ENCODE results near the gene IFNA7. TPM values are rescaled to one million over a fixed set of nuclear protein-coding genes. Genes with fewer than 3 reads are reported as not detected.
"Not testable (repeated sequence)": the region's sequence is repeated elsewhere in the genome, so short reads cannot be mapped to it uniquely, and the experiment has no call there.

Gene IFNA7
- total RNA-seq (2021; ENCODE audit: unreplicated experiment) (not detected), Bru-seq, nascent RNA (not detected), BruChase-seq, experiment 1, labeled RNA remaining after a 6-hour chase (not detected), BruChase-seq, experiment 2, labeled RNA remaining after a 2-hour chase (not detected)
- polyA plus RNA-seq (2012): not detected in 2 replicates
- long read RNA-seq: 0 reads

DNA sequence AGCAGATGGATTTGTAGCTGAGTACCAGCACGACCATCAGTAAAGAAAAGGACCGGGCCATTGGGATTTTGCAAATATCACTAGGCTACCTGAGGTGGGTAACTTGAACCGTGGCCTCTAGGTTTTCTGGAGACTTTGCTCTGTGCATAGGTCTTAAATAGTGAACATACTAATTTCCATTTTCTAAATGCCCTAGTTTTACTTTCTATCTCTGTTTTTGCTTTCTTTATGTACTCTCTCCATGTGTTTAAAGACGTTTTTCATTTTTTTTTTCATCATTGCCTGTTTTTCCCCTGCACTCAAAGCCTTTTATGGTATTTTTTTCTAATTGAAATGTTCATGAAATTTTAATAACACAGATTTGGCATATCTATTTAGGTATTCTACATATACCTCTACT lies at the start of gene IFNA7:
Gene IFNA7 (minus strand): TSS at position 101 of the 400 bp plus-strand sequence. CDS start 40 bp downstream, at position 61.
- RAD21 ChIA-PET (ENCODE audit: low non-redundant PET in 1 of 2, low total read pairs in 2 of 2, uncharacterized antibody in 2 of 2, unreplicated experiment in 2 of 2): not testable (repeated sequence)

DNA sequence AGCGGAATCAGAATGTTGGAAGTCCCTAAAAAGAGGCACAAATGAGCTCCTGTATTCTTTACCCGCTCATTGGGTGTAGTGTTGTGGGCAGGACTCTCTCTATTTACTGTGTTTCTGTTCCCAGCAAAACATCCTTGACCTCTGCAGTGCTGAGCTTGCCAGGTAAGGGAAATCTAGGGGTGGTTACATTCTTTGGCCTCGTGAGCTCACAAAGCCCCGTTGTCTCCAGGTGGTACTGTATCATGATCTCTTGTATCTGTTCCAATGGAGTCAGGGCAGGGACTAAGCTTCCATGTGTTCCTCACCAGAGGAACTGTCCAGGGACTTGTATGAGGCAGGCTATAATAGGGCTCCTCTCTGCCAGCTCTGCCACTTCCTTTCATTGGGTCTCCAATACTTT lies 49.6 kb upstream of the IFNA7 start:
- Histone ChIP-seq H3K4me1 (ENCODE audit: control insufficient read depth in 1 of 2, insufficient read depth in 2 of 2, low read length in 2 of 2) (peaks cover 0 to 4% of the 10 kb centered on the region in 2 experiments; a peak in 1 of 4 replicates), H3K79me2 (ENCODE audit: insufficient read depth, low read length) (no peaks in the 10 kb centered on the region), H3K4me3 (replicated peaks in 1 of 2; ENCODE audit: low read depth in 1 of 2, low read length in 2 of 2) (no peak overlapping the region), H2AFZ (ENCODE audit: low read depth, low read length, poor library complexity, severe bottlenecking) (no peak overlapping the region), H4K20me1 (ENCODE audit: insufficient read depth) (no peaks in the 10 kb centered on the region), H3K36me3 (ENCODE audit: control insufficient read depth in 1 of 2, insufficient read depth in 2 of 2, low read length in 2 of 2) (no peaks in the 10 kb centered on the region), H3K9me2 (ENCODE audit: insufficient read depth) (no peaks in the 10 kb centered on the region), H3K4me2 (ENCODE audit: low read length) (no peak overlapping the region), H3K27ac (ENCODE audit: low read depth, low read length) (no peak overlapping the region), H3K27me3 (ENCODE audit: insufficient read depth, low read length) (no peaks in the 10 kb centered on the region), H3K9me3 (ENCODE audit: control insufficient read depth in 1 of 2, insufficient read depth in 1 of 2, low read depth in 1 of 2, low read length in 2 of 2) (no peaks in the 10 kb centered on the region), H3K9ac (ENCODE audit: low read length) (no peak overlapping the region)
- DNase-seq (ENCODE audit: low read depth, low spot score) (no peak), ATAC-seq (no peak)
- ChIA-PET RAD21 (ENCODE audit: low non-redundant PET in 1 of 2, low total read pairs in 2 of 2, uncharacterized antibody in 2 of 2, unreplicated experiment in 2 of 2) (interaction anchor here in 1 of 2 experiments (1.2 kb wide), 1 partner anchor 204 kb away, joined by 4 read pairs; no protein-coding TSS in a partner anchor), CTCF (interaction anchor here (0.7 to 2.9 kb wide), 6 partner anchors 39 to 204 kb away, joined by 3 to 21 read pairs (median 10); no protein-coding TSS in a partner anchor), POLR2A (interaction anchor here (1.2 kb wide), 1 partner anchor 16 kb away, joined by 3 read pairs; no protein-coding TSS in a partner anchor)
- intact Hi-C loops (cut with micrococcal nuclease): loop anchor here (5.0 kb wide), 1 partner anchor 256 kb away; no protein-coding TSS in a partner anchor
- no TSS peak for BruUV-seq (replicated peaks)
- TF ChIP-seq ZNF274 (IDR thresholded peaks at IDR 0.05; ENCODE audit: low read depth, low read length) (no peak), SIN3A (IDR thresholded peaks at IDR 0.05; ENCODE audit: low read depth) (no peak), EZH2 (IDR thresholded peaks at IDR 0.05) (no peak), RAD21 (IDR thresholded peaks at IDR 0.05; ENCODE audit: low read depth) (no peak), SP1 (IDR thresholded peaks at IDR 0.05; ENCODE audit: low read depth) (no peak), CEBPB (IDR thresholded peaks at IDR 0.05; ENCODE audit: low read depth) (no peak), ELF1 (IDR thresholded peaks at IDR 0.05; ENCODE audit: borderline replicate concordance, low read depth) (no peak), TCF7L2 (IDR thresholded peaks at IDR 0.05; ENCODE audit: borderline replicate concordance, extremely low read depth, insufficient read depth, insufficient read length) (no peak), JUND (IDR thresholded peaks at IDR 0.05) (no peak), EGR1 (IDR thresholded peaks at IDR 0.05; ENCODE audit: low read depth) (no peak), EZH2phosphoT487 (IDR thresholded peaks at IDR 0.05; ENCODE audit: borderline replicate concordance) (no peak), CBX3 (IDR thresholded peaks at IDR 0.05; ENCODE audit: low read depth) (no peak)
- TF ChIP-seq, protein P1, sequence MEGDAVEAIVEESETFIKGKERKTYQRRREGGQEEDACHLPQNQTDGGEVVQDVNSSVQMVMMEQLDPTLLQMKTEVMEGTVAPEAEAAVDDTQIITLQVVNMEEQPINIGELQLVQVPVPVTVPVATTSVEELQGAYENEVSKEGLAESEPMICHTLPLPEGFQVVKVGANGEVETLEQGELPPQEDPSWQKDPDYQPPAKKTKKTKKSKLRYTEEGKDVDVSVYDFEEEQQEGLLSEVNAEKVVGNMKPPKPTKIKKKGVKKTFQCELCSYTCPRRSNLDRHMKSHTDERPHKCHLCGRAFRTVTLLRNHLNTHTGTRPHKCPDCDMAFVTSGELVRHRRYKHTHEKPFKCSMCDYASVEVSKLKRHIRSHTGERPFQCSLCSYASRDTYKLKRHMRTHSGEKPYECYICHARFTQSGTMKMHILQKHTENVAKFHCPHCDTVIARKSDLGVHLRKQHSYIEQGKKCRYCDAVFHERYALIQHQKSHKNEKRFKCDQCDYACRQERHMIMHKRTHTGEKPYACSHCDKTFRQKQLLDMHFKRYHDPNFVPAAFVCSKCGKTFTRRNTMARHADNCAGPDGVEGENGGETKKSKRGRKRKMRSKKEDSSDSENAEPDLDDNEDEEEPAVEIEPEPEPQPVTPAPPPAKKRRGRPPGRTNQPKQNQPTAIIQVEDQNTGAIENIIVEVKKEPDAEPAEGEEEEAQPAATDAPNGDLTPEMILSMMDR (IDR thresholded peaks at IDR 0.05 in 2 of 3, conservative IDR thresholded peaks at IDR 0.05 in 1 of 3; ENCODE audit: borderline replicate concordance in 1 of 3, insufficient read depth in 1 of 3, low read depth in 2 of 3, low read length in 2 of 3): no peak
- TF ChIP-seq, protein P2, sequence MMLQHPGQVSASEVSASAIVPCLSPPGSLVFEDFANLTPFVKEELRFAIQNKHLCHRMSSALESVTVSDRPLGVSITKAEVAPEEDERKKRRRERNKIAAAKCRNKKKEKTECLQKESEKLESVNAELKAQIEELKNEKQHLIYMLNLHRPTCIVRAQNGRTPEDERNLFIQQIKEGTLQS (IDR thresholded peaks at IDR 0.05): no peak
- TF ChIP-seq, protein P3, sequence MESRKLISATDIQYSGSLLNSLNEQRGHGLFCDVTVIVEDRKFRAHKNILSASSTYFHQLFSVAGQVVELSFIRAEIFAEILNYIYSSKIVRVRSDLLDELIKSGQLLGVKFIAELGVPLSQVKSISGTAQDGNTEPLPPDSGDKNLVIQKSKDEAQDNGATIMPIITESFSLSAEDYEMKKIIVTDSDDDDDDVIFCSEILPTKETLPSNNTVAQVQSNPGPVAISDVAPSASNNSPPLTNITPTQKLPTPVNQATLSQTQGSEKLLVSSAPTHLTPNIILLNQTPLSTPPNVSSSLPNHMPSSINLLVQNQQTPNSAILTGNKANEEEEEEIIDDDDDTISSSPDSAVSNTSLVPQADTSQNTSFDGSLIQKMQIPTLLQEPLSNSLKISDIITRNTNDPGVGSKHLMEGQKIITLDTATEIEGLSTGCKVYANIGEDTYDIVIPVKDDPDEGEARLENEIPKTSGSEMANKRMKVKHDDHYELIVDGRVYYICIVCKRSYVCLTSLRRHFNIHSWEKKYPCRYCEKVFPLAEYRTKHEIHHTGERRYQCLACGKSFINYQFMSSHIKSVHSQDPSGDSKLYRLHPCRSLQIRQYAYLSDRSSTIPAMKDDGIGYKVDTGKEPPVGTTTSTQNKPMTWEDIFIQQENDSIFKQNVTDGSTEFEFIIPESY (IDR thresholded peaks at IDR 0.05; ENCODE audit: extremely low read depth, insufficient replicate concordance, low read length): no peak

More for the DNA sequence above, at the start of gene IFNA7:
- H2AFZ ChIP-seq (ENCODE audit: low read depth, low read length, poor library complexity, severe bottlenecking); H3K27ac ChIP-seq (ENCODE audit: low read depth, low read length); H3K9ac ChIP-seq (ENCODE audit: low read length); BruUV-seq (replicated peaks); H3K9me3 ChIP-seq (ENCODE audit: control insufficient read depth in 1 of 2, insufficient read depth in 1 of 2, low read depth in 1 of 2, low read length in 2 of 2); H3K27me3 ChIP-seq (ENCODE audit: insufficient read depth, low read length); CTCF ChIA-PET; H3K4me2 ChIP-seq (ENCODE audit: low read length); H3K9me2 ChIP-seq (ENCODE audit: insufficient read depth); DNase-seq (ENCODE audit: low read depth, low spot score); ATAC-seq; H3K36me3 ChIP-seq (ENCODE audit: control insufficient read depth in 1 of 2, insufficient read depth in 2 of 2, low read length in 2 of 2); H4K20me1 ChIP-seq (ENCODE audit: insufficient read depth); POLR2A ChIA-PET; H3K4me3 ChIP-seq (replicated peaks in 1 of 2; ENCODE audit: low read depth in 1 of 2, low read length in 2 of 2); H3K4me1 ChIP-seq (ENCODE audit: control insufficient read depth in 1 of 2, insufficient read depth in 2 of 2, low read length in 2 of 2); intact Hi-C loops (cut with micrococcal nuclease); H3K79me2 ChIP-seq (ENCODE audit: insufficient read depth, low read length): not testable (repeated sequence)

Data from HCT116 (cell line).